ENCODE measurements around the gene POLK. TPM values are rescaled to one million over a fixed set of nuclear protein-coding genes. Genes with fewer than 3 reads are reported as not detected.
A peak's percentile ranks its signal among the peaks of the same experiment; 100 is the strongest.
"Not testable (repeated sequence)": the region's sequence is repeated elsewhere in the genome, so short reads cannot be mapped to it uniquely, and the experiment has no call there.

POLK gene
- polyA plus RNA-seq, 3 donors from 2014 or later = 8.0 to 17.3 (median 11.7) TPM

DNA sequence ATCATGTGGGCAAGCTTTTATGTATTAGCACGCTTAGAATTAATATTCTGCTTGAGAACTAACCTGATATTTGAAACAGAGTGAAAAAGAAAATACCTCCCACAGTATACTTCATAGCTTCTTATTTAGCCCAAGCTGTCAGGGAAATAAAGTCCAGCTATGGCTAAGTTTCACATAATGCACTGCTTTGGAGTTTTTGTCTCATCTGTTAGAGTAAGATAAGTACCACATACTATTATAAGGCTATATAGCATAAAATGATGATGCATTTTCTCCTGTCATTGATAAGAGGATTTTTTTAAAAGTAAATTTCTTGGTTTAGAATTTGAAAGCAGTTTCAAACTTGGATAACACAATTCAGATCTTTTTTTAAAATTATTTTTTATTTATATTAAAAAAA lies 97.2 kb downstream of the POLK start:
- no peak for DNase-seq
- Mint-ChIP-seq H3K4me1 (peaks cover 4 to 10% of the 10 kb centered on the region in 2 donors), H3K4me3 (no peak overlapping the region), H3K27me3 (ENCODE audit: low read depth in 3 of 3) (peaks cover 0 to 9% (median 3%) of the 10 kb centered on the region in 3 donors), H3K36me3 (peaks cover 12 to 23% (median 14%) of the 10 kb centered on the region in 3 donors), H3K27ac (no peak overlapping the region), H3K9me3 (peaks cover 0 to 1% (median 0%) of the 10 kb centered on the region in 6 donors)

DNA sequence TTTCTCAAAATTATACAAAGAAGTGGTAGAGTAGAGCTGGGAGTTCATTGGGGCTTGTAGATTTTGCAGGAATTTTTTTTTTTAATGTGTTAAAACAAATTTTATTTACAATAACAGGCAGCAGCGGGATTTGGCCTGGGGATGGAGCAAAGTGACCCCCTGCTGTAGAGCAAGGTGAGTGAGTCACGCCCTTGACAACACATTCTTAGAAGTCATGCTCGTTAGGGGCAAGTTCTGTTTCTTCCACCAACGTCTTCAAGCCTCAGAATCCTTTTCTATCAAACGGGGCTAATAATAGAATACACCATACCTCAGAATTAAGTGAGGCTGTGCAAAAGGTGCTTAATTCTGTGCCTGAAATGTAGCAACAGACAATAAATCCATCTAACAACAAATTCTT lies 98.5 kb downstream of the POLK start:
- DNase-seq = no peak
- Mint-ChIP-seq H3K4me3 (no peak overlapping the region), H3K27ac (no peak overlapping the region), H3K4me1 (peaks cover 4 to 10% of the 10 kb centered on the region in 2 donors), H3K9me3 (peaks cover 0 to 1% (median 0%) of the 10 kb centered on the region in 6 donors), H3K36me3 (peaks cover 5 to 15% (median 10%) of the 10 kb centered on the region in 3 donors), H3K27me3 (ENCODE audit: low read depth in 3 of 3) (peaks cover 0 to 9% (median 3%) of the 10 kb centered on the region in 3 donors)

DNA sequence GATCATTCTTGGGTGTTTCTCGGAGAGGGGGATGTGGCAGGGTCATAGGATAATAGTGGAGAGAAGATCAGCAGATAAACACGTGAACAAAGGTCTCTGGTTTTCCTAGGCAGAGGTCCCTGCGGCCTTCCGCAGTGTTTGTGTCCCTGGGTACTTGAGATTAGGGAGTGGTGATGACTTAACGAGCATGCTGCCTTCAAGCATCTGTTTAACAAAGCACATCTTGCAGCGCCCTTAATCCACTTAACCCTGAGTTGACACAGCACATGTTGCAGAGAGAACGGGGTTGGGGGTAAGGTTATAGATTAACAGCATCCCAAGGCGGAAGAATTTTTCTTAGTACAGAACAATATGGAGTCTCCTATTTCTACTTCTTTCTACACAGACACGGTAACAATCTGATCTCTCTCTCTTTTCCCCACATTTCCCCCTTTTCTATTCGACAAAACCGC lies 99.2 kb downstream of the POLK start:
- H3K36me3 Mint-ChIP-seq = peaks cover 5 to 14% (median 10%) of the 10 kb centered on the region in 3 donors
- not testable (repeated sequence) for DNase-seq; H3K27ac Mint-ChIP-seq; H3K4me1 Mint-ChIP-seq; H3K9me3 Mint-ChIP-seq; H3K27me3 Mint-ChIP-seq (ENCODE audit: low read depth in 3 of 3)
- peak overlapping the region in 2 of 5 donors; percentile 10 to 54 for H3K4me3 Mint-ChIP-seq

DNA sequence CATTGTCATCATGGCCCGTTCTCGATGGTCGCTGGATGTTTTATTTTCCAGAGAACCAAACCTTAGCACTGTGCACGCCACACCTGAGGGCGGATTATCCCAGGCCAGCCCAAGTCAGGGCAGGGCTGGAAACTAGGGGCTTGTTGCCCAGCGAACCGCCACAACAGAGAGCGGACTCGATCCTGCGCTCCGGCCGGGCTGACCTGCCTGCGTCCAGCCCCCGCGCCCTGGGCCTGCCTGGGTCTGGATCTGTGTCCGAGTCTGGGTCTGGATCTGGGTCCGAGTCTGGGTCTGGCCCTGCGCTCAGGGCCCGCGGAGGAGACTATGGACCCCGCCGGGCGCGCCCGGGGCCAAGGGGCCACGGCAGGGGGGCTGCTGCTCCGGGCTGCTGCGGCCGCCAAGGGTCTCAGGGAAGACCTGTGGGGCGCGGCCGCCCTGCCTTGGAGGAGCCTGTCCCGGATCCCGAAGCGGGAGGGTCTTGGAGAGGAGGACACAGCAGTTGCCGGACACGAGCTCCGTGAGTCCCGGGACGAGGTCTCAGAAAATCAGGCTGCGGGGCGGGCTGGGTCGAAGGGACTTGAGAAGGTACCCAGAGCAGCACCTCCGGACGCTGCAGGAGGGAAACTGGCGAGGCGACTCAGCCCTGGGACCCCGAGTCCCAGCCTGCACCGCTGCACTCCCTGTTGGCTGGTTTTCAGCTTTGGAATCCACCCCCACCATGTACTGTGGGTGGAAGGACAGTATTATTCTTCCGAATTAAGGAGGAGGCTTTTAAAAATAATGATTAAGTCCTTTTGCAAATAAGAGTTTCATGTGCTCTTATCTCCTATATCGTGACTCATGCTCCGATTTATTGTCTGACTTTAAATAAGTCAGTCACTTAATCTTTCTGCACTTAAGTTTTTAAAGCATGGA lies 99.9 kb downstream of the POLK start, which contains the start of gene ANKDD1B:
TSS of gene ANKDD1B (plus strand) at position 143 of the 915 bp plus-strand sequence. CDS start at position 325, 182 bp downstream.
- Mint-ChIP-seq H3K4me3 (peak within 1 kb of the TSS in 2 of 5 donors; percentile 10 to 54), H3K36me3 (peaks cover 5 to 14% (median 10%) of the 10 kb centered on the region in 3 donors)
- DNase-seq = no peak

DNA sequence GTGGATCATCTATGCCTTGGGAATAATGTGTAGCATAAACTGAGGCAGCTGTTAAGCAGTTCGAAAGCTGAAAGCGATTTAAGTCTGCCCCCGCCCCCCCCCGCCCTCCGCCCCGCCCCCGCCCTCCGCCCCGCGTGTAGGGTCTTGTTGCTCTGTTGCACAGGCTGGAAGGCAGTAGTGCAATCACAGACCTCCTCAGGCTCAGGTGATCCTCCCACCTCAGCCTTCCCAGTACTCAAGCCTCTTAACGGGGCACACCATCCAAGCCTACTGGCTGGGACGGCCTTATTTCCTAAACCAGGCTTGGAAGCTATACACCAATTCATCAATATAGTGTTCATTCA lies 100.5 kb downstream of the POLK start:
- peaks cover 4 to 10% of the 10 kb centered on the region in 2 donors for H3K4me1 Mint-ChIP-seq
- H3K36me3 Mint-ChIP-seq = peaks cover 5 to 14% (median 6%) of the 10 kb centered on the region in 3 donors
- peaks cover 0 to 1% (median 0%) of the 10 kb centered on the region in 6 donors for H3K9me3 Mint-ChIP-seq
- H3K27me3 Mint-ChIP-seq (ENCODE audit: low read depth in 3 of 3) = peaks cover 0 to 9% (median 3%) of the 10 kb centered on the region in 3 donors
- no peak for DNase-seq
- H3K27ac Mint-ChIP-seq = no peak overlapping the region
- H3K4me3 Mint-ChIP-seq = no peak overlapping the region

More for the DNA sequence above, 99.9 kb downstream of the POLK start, which contains the start of gene ANKDD1B:
- Mint-ChIP-seq H3K27me3 (ENCODE audit: low read depth in 3 of 3) (peaks cover 0 to 9% (median 3%) of the 10 kb centered on the region in 3 donors), H3K4me1 (peaks cover 4 to 10% of the 10 kb centered on the region in 2 donors), H3K27ac (no peak within 1 kb of the TSS), H3K9me3 (peaks cover 0 to 1% (median 0%) of the 10 kb centered on the region in 6 donors)

DNA sequence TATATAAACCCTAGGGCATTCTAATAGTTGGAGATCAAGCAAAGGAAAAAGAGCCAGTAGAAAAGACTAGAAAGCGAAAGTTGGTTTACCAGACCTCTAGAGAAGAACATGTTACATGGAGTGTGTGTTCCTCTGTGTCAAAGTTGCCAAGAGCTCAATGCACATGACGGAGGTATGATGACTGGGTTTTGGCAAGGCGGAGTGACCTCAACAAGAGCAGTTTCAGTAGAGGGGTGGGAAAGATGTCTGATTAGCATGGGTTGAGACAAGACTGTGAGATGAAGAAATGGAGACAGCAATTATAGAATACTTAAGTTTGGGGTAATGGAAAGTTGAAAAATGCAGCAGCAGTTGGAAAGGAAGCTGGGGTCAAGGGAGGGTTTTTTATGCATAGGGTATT lies 101.2 kb downstream of the POLK start:
- Mint-ChIP-seq H3K27ac (no peak overlapping the region), H3K9me3 (peaks cover 0 to 1% (median 0%) of the 10 kb centered on the region in 6 donors), H3K27me3 (ENCODE audit: low read depth in 3 of 3) (peaks cover 0 to 7% (median 3%) of the 10 kb centered on the region in 3 donors), H3K4me1 (peaks cover 4 to 10% of the 10 kb centered on the region in 2 donors), H3K36me3 (peaks cover 0 to 10% (median 4%) of the 10 kb centered on the region in 3 donors), H3K4me3 (no peak overlapping the region)
- DNase-seq = no peak

DNA sequence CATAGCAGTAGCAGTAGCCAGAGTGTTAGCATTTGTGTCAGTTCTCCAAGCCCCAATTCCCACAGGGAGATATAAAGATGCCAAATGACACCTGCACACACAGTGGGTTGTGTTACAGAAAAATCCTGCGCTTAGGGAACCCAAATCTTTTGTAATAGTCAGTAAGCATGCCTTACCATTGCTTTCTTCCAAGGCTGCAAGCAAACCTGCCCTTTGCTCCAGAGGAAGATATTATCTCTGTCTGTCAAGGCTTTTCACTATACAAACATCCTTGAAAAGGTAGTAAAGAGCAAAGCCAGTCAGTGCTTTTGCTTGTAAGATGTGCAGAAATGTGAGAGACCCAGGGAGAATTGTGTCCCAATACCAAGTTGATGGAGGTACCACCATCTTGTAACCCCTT lies 102.5 kb downstream of the POLK start:
- Mint-ChIP-seq H3K36me3 (peaks cover 0 to 7% (median 4%) of the 10 kb centered on the region in 3 donors), H3K9me3 (peaks cover 0 to 1% (median 0%) of the 10 kb centered on the region in 6 donors), H3K4me3 (no peak overlapping the region), H3K27me3 (ENCODE audit: low read depth in 3 of 3) (peaks cover 0 to 7% (median 3%) of the 10 kb centered on the region in 3 donors), H3K4me1 (peaks cover 4 to 10% of the 10 kb centered on the region in 2 donors), H3K27ac (no peak overlapping the region)
- no peak for DNase-seq

DNA sequence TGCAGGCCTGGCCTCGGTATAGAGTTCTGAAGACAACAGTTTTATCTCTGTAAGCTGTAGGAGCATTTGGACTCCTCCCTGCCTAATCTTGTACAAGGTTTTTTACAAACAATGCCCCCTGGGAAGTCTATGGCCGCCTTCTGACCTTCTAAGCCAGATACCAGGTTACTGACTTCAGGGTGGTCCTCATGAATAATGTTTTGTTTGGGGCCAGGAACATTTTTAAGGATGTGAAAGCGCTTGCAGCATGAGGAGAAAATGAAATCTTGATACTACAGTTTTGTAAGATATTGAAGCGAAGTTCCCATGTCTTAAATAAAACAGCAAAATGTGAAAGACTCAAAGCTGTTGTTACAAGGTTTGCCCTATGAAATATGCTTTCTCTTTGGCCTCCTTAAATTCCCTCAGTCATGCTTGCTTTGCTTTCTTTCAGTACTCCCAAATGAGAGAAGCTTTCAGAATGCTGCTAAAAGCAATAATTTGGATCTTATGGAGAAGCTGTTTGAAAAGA lies 104.7 kb downstream of the POLK start:
- DNase-seq = no peak
- H3K27me3 Mint-ChIP-seq (ENCODE audit: low read depth in 3 of 3) = peaks cover 0 to 5% (median 3%) of the 10 kb centered on the region in 3 donors
- H3K27ac Mint-ChIP-seq = no peak overlapping the region
- no peaks in the 10 kb centered on the region for H3K4me1 Mint-ChIP-seq
- H3K9me3 Mint-ChIP-seq = peaks cover 0 to 1% (median 0%) of the 10 kb centered on the region in 6 donors
- H3K4me3 Mint-ChIP-seq = no peak overlapping the region
- H3K36me3 Mint-ChIP-seq = no peaks in the 10 kb centered on the region

DNA sequence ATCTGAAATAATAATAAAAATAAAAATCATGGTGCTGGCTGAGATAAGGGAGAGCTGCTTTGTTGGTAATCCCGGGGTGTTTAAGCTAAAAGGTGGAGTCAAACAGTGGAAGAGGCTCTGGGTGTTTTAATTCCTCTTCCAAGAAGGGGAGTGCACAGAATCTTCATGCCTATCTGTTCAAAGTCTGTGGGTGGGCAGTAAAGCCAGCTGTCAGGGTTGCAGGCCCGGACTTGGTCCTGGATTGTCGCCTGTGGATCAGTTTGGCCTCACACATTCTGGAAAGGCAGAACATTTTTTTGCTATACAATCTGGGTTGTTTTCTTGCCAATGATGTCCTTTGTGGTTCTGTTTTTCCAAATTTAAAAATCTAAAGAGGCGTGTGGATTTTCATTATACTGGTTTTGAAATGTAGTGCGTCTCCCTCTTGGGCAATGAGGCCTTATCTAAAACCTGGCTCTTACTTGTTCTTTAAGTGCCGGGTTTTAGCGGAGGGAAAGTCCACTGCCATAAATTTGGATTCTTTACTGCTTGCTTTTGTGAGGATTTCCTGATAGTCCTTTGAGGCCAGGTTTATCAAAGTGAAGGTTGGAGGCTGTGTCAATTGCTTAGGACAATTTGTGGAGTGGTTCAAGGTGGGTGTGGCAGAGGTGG lies 105.4 kb downstream of the POLK start:
- Mint-ChIP-seq H3K27me3 (ENCODE audit: low read depth in 3 of 3) (peaks cover 0 to 3% (median 3%) of the 10 kb centered on the region in 3 donors), H3K4me1 (no peaks in the 10 kb centered on the region), H3K27ac (no peak overlapping the region), H3K36me3 (no peaks in the 10 kb centered on the region), H3K4me3 (no peak overlapping the region), H3K9me3 (peaks cover 0 to 1% (median 0%) of the 10 kb centered on the region in 6 donors)
- no peak for DNase-seq

DNA sequence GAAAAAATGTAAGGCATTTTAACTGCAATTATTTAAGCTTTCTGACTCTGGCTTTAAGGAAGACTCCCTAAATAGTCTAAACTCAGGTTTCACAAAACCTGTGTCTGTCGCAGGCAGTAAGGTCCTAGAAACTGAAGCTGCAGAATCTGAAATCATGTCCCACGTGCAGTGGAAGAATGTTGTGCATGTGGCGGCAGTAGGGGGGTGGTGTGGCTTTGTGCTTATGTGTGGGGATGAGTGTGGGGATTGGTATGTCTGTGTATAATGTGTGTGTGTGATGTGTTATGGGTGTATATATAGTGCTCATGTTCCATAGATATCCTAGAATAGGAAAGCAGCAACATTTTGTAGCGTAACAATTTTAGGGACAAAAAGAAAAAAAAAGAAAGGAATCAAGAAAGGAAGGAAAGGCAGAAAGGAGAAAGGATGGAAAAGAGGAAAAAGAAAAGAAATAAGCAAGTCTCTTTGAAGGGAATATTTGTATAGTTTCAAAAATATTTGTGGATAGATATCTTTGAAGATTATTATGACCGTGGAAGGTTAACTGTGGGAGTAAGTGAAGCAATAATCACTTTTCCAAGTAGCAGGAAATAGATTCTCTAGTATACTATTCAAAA lies 106.2 kb downstream of the POLK start:
- DNase-seq = no peak
- no peak overlapping the region for H3K27ac Mint-ChIP-seq
- H3K9me3 Mint-ChIP-seq = peaks cover 0 to 1% (median 0%) of the 10 kb centered on the region in 6 donors
- no peaks in the 10 kb centered on the region for H3K36me3 Mint-ChIP-seq
- no peak overlapping the region for H3K4me3 Mint-ChIP-seq
- H3K27me3 Mint-ChIP-seq (ENCODE audit: low read depth in 3 of 3) = peaks cover 0 to 3% (median 0%) of the 10 kb centered on the region in 3 donors
- no peaks in the 10 kb centered on the region for H3K4me1 Mint-ChIP-seq

DNA sequence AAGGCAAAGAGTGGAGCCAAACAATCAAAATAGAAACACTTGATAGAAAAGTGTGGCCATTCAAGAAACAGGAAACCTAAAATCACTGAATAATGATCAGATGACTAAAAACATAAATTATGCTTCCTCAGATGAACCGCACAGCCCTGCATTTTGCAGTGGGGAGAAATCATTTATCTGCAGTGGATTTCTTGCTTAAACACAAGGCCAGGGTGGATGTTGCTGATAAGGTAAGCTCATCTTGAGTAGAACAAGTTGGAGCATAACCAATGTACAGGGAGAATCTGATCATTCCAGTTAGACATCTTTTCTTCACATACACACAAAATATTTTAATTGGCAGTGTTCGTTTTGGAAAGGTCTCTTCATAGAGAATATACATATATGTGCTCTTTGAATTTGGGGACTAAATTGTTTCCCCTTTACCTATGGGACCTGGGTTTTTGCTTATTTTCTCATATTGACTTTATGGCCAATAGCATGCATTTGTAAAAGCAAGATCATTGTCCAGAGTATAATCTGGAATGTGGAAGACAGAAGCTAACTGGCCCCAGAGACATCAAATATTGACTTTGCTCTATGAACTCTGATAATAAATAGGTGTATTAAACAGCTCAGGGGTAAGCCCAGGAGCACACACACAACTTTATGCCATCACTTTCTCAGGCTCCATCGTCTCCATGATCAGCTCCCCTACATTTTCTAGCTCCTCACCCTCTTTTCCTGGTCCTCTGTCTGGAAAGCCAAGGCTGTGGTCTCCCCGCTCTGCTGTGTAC lies 108.7 kb downstream of the POLK start:
- no peaks in the 10 kb centered on the region for H3K4me1 Mint-ChIP-seq
- H3K9me3 Mint-ChIP-seq = no peaks in the 10 kb centered on the region
- no peaks in the 10 kb centered on the region for H3K36me3 Mint-ChIP-seq
- DNase-seq = no peak
- H3K27ac Mint-ChIP-seq = no peak overlapping the region
- H3K27me3 Mint-ChIP-seq (ENCODE audit: low read depth in 3 of 3) = no peaks in the 10 kb centered on the region
- no peak overlapping the region for H3K4me3 Mint-ChIP-seq

DNA sequence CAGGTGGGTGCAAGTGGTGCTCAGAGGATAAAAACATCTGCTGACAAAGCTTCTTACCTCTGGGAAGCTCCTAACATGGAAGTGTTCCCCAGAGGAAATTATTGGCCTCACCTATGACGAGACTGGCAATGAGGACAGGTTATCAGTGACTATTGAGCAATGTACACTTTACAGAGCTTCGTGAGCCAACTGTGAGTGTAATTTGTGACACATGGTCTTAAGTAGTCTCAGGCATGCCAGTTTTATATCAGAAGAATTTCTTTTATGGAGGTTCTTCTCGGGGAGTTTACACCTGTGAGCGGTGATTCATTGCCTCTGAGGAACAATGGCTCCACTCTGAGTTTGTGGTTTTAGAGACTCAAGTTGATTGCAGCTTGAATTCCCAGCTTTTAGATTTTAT lies 110.9 kb downstream of the POLK start:
- Mint-ChIP-seq H3K9me3 (no peaks in the 10 kb centered on the region), H3K36me3 (peaks cover 0 to 4% (median 0%) of the 10 kb centered on the region in 3 donors)

DNA sequence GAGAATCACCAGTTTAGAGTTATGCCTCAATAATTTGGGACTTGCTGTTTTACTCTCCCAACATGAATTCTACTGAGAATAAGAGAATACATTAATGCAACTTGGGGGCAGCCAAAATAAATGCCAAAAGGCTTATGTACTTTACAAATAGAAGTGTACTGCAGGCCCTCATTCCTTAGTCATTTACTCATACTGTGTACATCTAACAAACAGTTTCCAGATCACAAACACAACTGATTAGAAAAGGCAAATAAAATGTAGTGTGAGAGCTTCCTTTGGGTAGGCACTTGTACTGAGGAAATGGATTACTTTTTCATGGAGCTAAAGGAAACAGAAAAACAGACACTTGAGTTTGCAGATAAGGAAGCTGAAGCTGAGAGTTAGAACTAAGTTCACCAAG lies 112.2 kb downstream of the POLK start:
- DNase-seq = no peak
- Mint-ChIP-seq H3K4me1 (no peaks in the 10 kb centered on the region), H3K4me3 (no peak overlapping the region), H3K27me3 (ENCODE audit: low read depth in 3 of 3) (no peaks in the 10 kb centered on the region), H3K27ac (no peak overlapping the region), H3K9me3 (no peaks in the 10 kb centered on the region), H3K36me3 (peaks cover 0 to 4% (median 0%) of the 10 kb centered on the region in 3 donors)

More for the DNA sequence above, 110.9 kb downstream of the POLK start:
- Mint-ChIP-seq H3K27me3 (ENCODE audit: low read depth in 3 of 3) (no peaks in the 10 kb centered on the region), H3K4me3 (no peak overlapping the region), H3K4me1 (no peaks in the 10 kb centered on the region), H3K27ac (no peak overlapping the region)
- DNase-seq = no peak
